HEK293T (cell line): ENCODE data around the gene LNPEP.

Source experiments
- SUZ12 ChIP-seq: fragments of 450-650 bp; IDR thresholded peaks from 2 replicates; pipeline ENCODE4 v1.6.1; 2016; ENCODE audit warnings: mild to moderate bottlenecking
- TARDBP ChIP-seq: fragments of 450-650 bp; IDR thresholded peaks from 2 replicates; pipeline ENCODE4 v1.6.1; 2016

DNA sequence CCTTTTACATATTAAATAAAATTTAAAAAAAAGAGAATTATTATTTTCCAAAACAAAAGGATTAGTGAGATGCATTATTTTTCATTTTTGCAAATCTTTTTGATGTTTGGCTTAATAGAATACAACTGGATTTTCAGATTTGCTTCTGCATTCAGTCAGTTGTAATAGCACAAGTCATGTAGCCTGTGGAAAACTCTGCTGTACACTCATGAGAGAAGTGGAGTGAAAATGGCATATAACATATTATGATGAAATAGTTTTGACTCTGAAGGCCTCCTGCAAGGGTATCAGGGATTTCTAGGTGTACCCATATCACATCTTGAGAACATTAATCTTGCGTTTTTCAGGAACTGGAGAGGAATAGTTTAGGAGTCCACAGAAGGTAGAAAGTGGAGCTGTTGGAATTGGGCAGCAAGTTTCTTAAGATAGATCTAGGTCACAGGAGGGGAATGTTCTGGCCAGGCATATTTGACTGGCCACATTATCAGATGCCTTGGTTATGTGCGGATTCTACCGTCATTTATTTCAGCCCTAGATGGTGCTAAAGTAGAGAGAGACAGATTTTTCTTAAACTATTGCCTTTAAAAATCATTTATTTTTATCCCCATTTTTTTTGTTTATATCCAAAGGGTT lies 16.4 kb downstream of the LNPEP start:
- TF ChIP-seq TARDBP, result no peak
- TF ChIP-seq SUZ12, result no peak
